ENCODE measurements around the gene RCBTB2. TPM values are rescaled to one million over a fixed set of nuclear protein-coding genes. Genes with fewer than 3 reads are reported as not detected.

The RCBTB2 gene
- total RNA-seq, 1 donor from 2014 or later, result 1.8 TPM

GRCh38 chr13:48564056-48564455 is 31.2 kb upstream of the RCBTB2 start:
- H3K27me3 ChIP-seq (ENCODE audit: control insufficient read depth, insufficient read depth, low read length), result no peaks in the 10 kb centered on the region
- no peaks in the 10 kb centered on the region for H3K36me3 ChIP-seq (ENCODE audit: control insufficient read depth, insufficient read depth, low read length)
- H3K4me3 ChIP-seq (ENCODE audit: low read depth, low read length), result no peak overlapping the region
- TF ChIP-seq, protein P1, sequence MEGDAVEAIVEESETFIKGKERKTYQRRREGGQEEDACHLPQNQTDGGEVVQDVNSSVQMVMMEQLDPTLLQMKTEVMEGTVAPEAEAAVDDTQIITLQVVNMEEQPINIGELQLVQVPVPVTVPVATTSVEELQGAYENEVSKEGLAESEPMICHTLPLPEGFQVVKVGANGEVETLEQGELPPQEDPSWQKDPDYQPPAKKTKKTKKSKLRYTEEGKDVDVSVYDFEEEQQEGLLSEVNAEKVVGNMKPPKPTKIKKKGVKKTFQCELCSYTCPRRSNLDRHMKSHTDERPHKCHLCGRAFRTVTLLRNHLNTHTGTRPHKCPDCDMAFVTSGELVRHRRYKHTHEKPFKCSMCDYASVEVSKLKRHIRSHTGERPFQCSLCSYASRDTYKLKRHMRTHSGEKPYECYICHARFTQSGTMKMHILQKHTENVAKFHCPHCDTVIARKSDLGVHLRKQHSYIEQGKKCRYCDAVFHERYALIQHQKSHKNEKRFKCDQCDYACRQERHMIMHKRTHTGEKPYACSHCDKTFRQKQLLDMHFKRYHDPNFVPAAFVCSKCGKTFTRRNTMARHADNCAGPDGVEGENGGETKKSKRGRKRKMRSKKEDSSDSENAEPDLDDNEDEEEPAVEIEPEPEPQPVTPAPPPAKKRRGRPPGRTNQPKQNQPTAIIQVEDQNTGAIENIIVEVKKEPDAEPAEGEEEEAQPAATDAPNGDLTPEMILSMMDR (IDR thresholded peaks at IDR 0.05; ENCODE audit: insufficient read depth, low read length, severe bottlenecking), result no peak
- FAIRE-seq (no peak), DNase-seq (ENCODE audit: low read depth) (peak; percentile 48)

- DNase-seq (ENCODE audit: low read depth) (no peak), FAIRE-seq (no peak)
- no peak overlapping the region for H3K4me3 ChIP-seq (ENCODE audit: low read depth, low read length)
- TF ChIP-seq, protein P1 (IDR thresholded peaks at IDR 0.05; ENCODE audit: insufficient read depth, low read length, severe bottlenecking), result no peak
- H3K27me3 ChIP-seq (ENCODE audit: control insufficient read depth, insufficient read depth, low read length), result no peaks in the 10 kb centered on the region
- H3K36me3 ChIP-seq (ENCODE audit: control insufficient read depth, insufficient read depth, low read length), result no peaks in the 10 kb centered on the region
These were observed 30.7 kb upstream of the RCBTB2 start for GRCh38 chr13:48563626-48564025.

- Histone ChIP-seq H3K27me3 (ENCODE audit: control insufficient read depth, insufficient read depth, low read length) (no peaks in the 10 kb centered on the region), H3K4me3 (ENCODE audit: low read depth, low read length) (no peak overlapping the region), H3K36me3 (ENCODE audit: control insufficient read depth, insufficient read depth, low read length) (no peaks in the 10 kb centered on the region)
- TF ChIP-seq, protein P1 (IDR thresholded peaks at IDR 0.05; ENCODE audit: insufficient read depth, low read length, severe bottlenecking), result no peak
- FAIRE-seq, result no peak
- peak; percentile 62 for DNase-seq (ENCODE audit: low read depth)
These were observed 29.6 kb upstream of the RCBTB2 start for GRCh38 chr13:48562296-48563066.

DNA sequence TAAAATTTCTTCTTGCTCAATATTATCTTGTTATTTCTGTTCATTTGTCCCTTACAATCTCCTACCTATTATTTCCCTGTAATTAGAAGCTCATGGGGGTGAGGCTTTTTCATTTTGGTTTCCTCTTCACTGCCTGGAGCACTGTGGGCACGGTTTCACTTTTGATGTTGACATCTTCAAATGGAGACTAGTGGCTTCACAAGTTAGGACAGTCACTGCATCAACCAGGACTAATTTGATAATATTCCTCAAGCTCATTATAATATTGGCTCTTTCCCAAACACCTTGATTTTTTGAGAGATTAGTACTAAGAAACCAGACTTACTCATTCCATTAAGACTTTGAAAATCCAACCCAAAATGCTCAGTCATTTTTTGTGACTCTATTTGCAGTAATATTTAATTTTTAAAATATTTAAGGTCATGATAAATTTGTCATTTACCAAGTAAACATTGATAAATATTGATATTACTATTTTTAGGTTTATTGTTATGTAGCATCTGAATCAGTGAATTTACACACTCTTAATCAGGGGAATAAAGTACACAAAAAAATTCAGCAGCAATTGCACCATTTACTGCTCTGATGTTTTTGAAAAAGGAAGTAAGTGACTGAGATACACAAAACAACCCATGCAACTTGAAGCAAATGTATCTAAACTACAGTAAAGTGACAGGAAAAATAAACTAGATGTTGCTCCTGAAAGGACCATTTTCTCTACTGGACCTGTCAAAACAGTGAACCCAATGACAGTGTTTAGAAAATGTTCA is 28.8 kb upstream of the RCBTB2 start:
- Histone ChIP-seq H3K27me3 (ENCODE audit: control insufficient read depth, insufficient read depth, low read length) (no peaks in the 10 kb centered on the region), H3K4me3 (ENCODE audit: low read depth, low read length) (no peak overlapping the region), H3K36me3 (ENCODE audit: control insufficient read depth, insufficient read depth, low read length) (no peaks in the 10 kb centered on the region)
- no peak for FAIRE-seq
- TF ChIP-seq, protein P1 (IDR thresholded peaks at IDR 0.05; ENCODE audit: insufficient read depth, low read length, severe bottlenecking), result no peak
- DNase-seq (ENCODE audit: low read depth), result no peak

GRCh38 chr13:48560657-48561337 is 27.9 kb upstream of the RCBTB2 start:
- Histone ChIP-seq H3K36me3 (ENCODE audit: control insufficient read depth, insufficient read depth, low read length) (no peaks in the 10 kb centered on the region), H3K4me3 (ENCODE audit: low read depth, low read length) (no peak overlapping the region), H3K27me3 (ENCODE audit: control insufficient read depth, insufficient read depth, low read length) (no peaks in the 10 kb centered on the region)
- FAIRE-seq (no peak), DNase-seq (ENCODE audit: low read depth) (no peak)
- TF ChIP-seq, protein P1 (IDR thresholded peaks at IDR 0.05; ENCODE audit: insufficient read depth, low read length, severe bottlenecking), result no peak

Data from bronchial epithelial cell (primary cell).